K562 (cell line): ENCODE measurements around the gene PET100. TPM values are rescaled to one million over a fixed set of nuclear protein-coding genes. Genes with fewer than 3 reads are reported as not detected.
A peak's percentile ranks its signal among the peaks of the same experiment; 100 is the strongest.

ENCODE experiments used
- ATF1 ChIP-seq, 2 experiments: fragments of 450-650 bp in 1 of 2; IDR thresholded peaks; 2 replicates each; pipeline ENCODE4 v1.6.1; 2016; ENCODE audit warnings: missing compliant biosample characterization in 1 of 2, missing genetic modification characterization in 1 of 2
- CBX8 ChIP-seq: fragments of 200-600 bp; sonication (generic); IDR thresholded peaks from 2 replicates; pipeline ENCODE4 v1.6.1; 2012; ENCODE audit warnings: borderline replicate concordance, mixed run types, low read depth, mild to moderate bottlenecking, moderate library complexity, mixed read lengths, low read length, control low read depth, inconsistent platforms; ENCODE audit not compliant: poor library complexity, severe bottlenecking; ENCODE audit errors: extremely low read depth
- CHAMP1 ChIP-seq: fragments of 450-650 bp; IDR thresholded peaks from 2 replicates; pipeline ENCODE4 v1.6.1; 2016; ENCODE audit warnings: mild to moderate bottlenecking
- DPF2 ChIP-seq: fragments of 450-650 bp; IDR thresholded peaks from 2 replicates; pipeline ENCODE4 v1.6.1; 2016
- FOXK1 ChIP-seq: sonication (generic); formaldehyde crosslinking; IDR thresholded peaks from 2 replicates; pipeline ENCODE4 v1.8.0; 2022; ENCODE audit warnings: missing genetic modification reagents, mild to moderate bottlenecking, borderline replicate concordance
- MCM3 ChIP-seq: fragments of 450-650 bp; IDR thresholded peaks from 2 replicates; pipeline ENCODE4 v1.6.1; 2016
- MGA ChIP-seq: fragments of 450-650 bp; IDR thresholded peaks from 2 replicates; pipeline ENCODE4 v1.6.1; 2016; ENCODE audit warnings: mild to moderate bottlenecking, moderate library complexity
- MITF ChIP-seq: IDR thresholded peaks from 2 replicates; pipeline ENCODE4 v1.6.1; 2014; ENCODE audit warnings: antibody characterized with exemption
- SMC3 ChIP-seq: conservative IDR thresholded peaks from 2 replicates; pipeline ENCODE4 v1.6.1; 2011; ENCODE audit warnings: low read depth, low read length, improper control_type of control experiment; ENCODE audit not compliant: insufficient read depth
- ZBTB7A ChIP-seq: IDR thresholded peaks from 2 replicates; pipeline ENCODE4 v1.6.1; 2011; ENCODE audit warnings: low read depth, mild to moderate bottlenecking, low read length, moderate library complexity, borderline replicate concordance; ENCODE audit not compliant: control insufficient read depth
- ZNF12 ChIP-seq: sonication (generic); formaldehyde crosslinking; IDR thresholded peaks from 2 replicates; pipeline ENCODE4 v1.4.0; 2020; ENCODE audit warnings: mild to moderate bottlenecking, missing genetic modification reagents
- polyA plus RNA-seq, 8 experiments: library from polyadenylated mRNA; depleted of rRNA in 4 of 8; stranded (reverse) in 5 of 8; unstranded in 3 of 8; fragments of >200 nt; fragmentation: Nextera tagmentation in 2 of 8; fragmentation: Illumina TruSeq in 1 of 8; extraction: Ambion mirVana in 2 of 8; extraction: Trizol in 1 of 8; gene quantifications; 2 replicates each; pipeline versions ENCODE4 v1.2.1 to v1.2.3, GENCODE V29; 2011 to 2014; ENCODE audit warnings: inconsistent platforms in 1 of 8, missing spikeins in 1 of 8
- total RNA-seq, 7 experiments: library from RNA; depleted of rRNA in 6 of 7; stranded (reverse); fragments of >200 nt in 6 of 7; fragmentation: Illumina TruSeq in 2 of 7; extraction: Trizol in 2 of 7; gene quantifications; 2 replicates each; pipeline versions ENCODE4 v1.2.1 to v1.2.3, GENCODE V29; 2011 to 2021; ENCODE audit warnings: low replicate concordance in 1 of 7

The PET100 gene
- total and polyA plus RNA-seq, 9 of the 15 experiments (the other 6 are each of a cell fraction or from before 2014, with no cell fraction given): 62.3 to 351 (median 98.3) TPM

GRCh38 chr19:7637374-7638256 is 8.0 kb downstream of the PET100 start (continued):
- TF ChIP-seq CHAMP1 (no peak), ZBTB7A (peak; percentile 67; the same call in 1 of the 2 replicates), CBX8 (no peak), MITF (no peak), MGA (no peak), ZNF12 (CRISPR knock-in tag) (no peak), ATF1 (CRISPR knock-in tag; IDR thresholded peaks at IDR 0.05) (no peak), ATF1 (tag; IDR thresholded peaks at IDR 0.05) (peak; percentile 71), DPF2 (peak; percentile 63; the same call in 1 of the 2 replicates), FOXK1 (CRISPR knock-in tag) (no peak), SMC3 (no peak), MCM3 (no peak)
